OCI-LY7 (cell line): ENCODE measurements around the gene DTYMK. TPM values are rescaled to one million over a fixed set of nuclear protein-coding genes. Genes with fewer than 3 reads are reported as not detected.
A peak's percentile ranks its signal among the peaks of the same experiment; 100 is the strongest.

Experiments used
- Bru-seq: library from RNA; stranded (reverse); fragments of 400-500 nt; gene quantifications from one replicate; lab custom pipeline; 2021; lab: Mats Ljungman, UMichigan
- BruChase-seq, 2 experiments: library from RNA; stranded (reverse); fragments of 400-500 nt; gene quantifications; one replicate each; lab custom pipeline; 2021; lab: Mats Ljungman, UMichigan
- BruUV-seq: library from RNA; stranded (reverse); fragments of 400-500 nt; replicated peaks from 2 replicates; lab custom pipeline; 2021; lab: Mats Ljungman, UMichigan
- CTCF ChIA-PET: fragments of 300-600 bp; sonication (Branson Sonifier 250); formaldehyde crosslinking; loops from one replicate; lab custom pipeline; 2022; ENCODE audit warnings: antibody characterized with exemption; ENCODE audit not compliant: unreplicated experiment; lab: Charles Lee
- POLR2A ChIA-PET: fragments of 300-600 bp; sonication (Branson Sonifier 250); formaldehyde crosslinking; loops from one replicate; lab custom pipeline; 2022; ENCODE audit warnings: antibody characterized with exemption; lab: Charles Lee
- DNase-seq: peaks from one replicate; pipeline ENCODE4 v3.0.0-alpha.2; 2015; ENCODE audit warnings: low spot score
- H2AFZ ChIP-seq: fragments of 200-600 bp; sonication (generic), shearing (Covaris generic); 2 replicates; pipeline ENCODE4 v1.6.1; 2014; ENCODE audit warnings: mild to moderate bottlenecking, antibody characterized with exemption, low read length, moderate library complexity
- H3K27ac ChIP-seq: fragments of 200-600 bp; sonication (generic); 2 replicates; pipeline ENCODE4 v1.5.1; 2014; ENCODE audit warnings: mixed run types, low read depth, mild to moderate bottlenecking, moderate library complexity, low read length, inconsistent platforms; ENCODE audit not compliant: poor library complexity, severe bottlenecking
- H3K36me3 ChIP-seq: fragments of 200-600 bp; sonication (generic); 2 replicates; pipeline ENCODE4 v1.6.1; 2014; ENCODE audit warnings: mild to moderate bottlenecking, antibody characterized with exemption, low read length, moderate library complexity, mixed read lengths; ENCODE audit not compliant: insufficient read depth
- H3K4me1 ChIP-seq: fragments of 200-600 bp; sonication (generic); 2 replicates; pipeline ENCODE4 v1.5.1; 2014; ENCODE audit warnings: mild to moderate bottlenecking, low read length; ENCODE audit not compliant: insufficient read depth, poor library complexity, severe bottlenecking
- H3K4me2 ChIP-seq: fragments of 200-600 bp; sonication (generic); 2 replicates; pipeline ENCODE4 v1.6.1; 2014; ENCODE audit warnings: mild to moderate bottlenecking, low read length
- H3K4me3 ChIP-seq: fragments of 200-600 bp; sonication (generic); 2 replicates; pipeline ENCODE4 v1.5.1; 2014; ENCODE audit warnings: mild to moderate bottlenecking, low read depth, low read length; ENCODE audit not compliant: poor library complexity, severe bottlenecking
- H3K79me2 ChIP-seq: fragments of 200-600 bp; sonication (generic); 2 replicates; pipeline ENCODE4 v1.6.1; 2016; ENCODE audit warnings: low read depth, mild to moderate bottlenecking, low read length, moderate library complexity, mixed read lengths; ENCODE audit not compliant: insufficient read depth
- H3K9me2 ChIP-seq: fragments of 200-600 bp; sonication (generic); 2 replicates; pipeline ENCODE4 v1.6.1; 2016; ENCODE audit warnings: mild to moderate bottlenecking, low read length, mixed read lengths; ENCODE audit not compliant: insufficient read depth
- H3K9me3 ChIP-seq: fragments of 200-600 bp; sonication (generic); 2 replicates; pipeline ENCODE4 v1.6.1; 2014; ENCODE audit warnings: mild to moderate bottlenecking, mixed run types, low read length, mixed read lengths
- H4K20me1 ChIP-seq: fragments of 200-600 bp; sonication (generic); 2 replicates; pipeline ENCODE4 v1.6.1; 2014; ENCODE audit warnings: mild to moderate bottlenecking, antibody characterized with exemption, low read length, moderate library complexity, mixed read lengths; ENCODE audit not compliant: insufficient read depth
- EZH2phosphoT487 ChIP-seq: fragments of 200-600 bp; sonication (generic); IDR thresholded peaks from 2 replicates; pipeline ENCODE4 v1.6.1; 2018; ENCODE audit warnings: low read depth, borderline replicate concordance, mild to moderate bottlenecking, mixed run types, antibody characterized with exemption, low read length, moderate library complexity, mixed read lengths
- intact Hi-C: fragments of 100-400 bp; cut with micrococcal nuclease; formaldehyde crosslinking; loops from one replicate; pipeline ENCODE4 v1.10.0; 2022; ENCODE audit not compliant: unreplicated experiment
- long read RNA-seq: library from polyadenylated mRNA; stranded (forward); transcript quantifications from one replicate; pipeline ENCODE4 v2.0.0, GENCODE V29; 2022
- total RNA-seq, 2 experiments: library from RNA; depleted of rRNA in 1 of 2; stranded (reverse); fragments of >200 nt in 1 of 2; shearing (Covaris generic) in 1 of 2; gene quantifications; 2 replicates each; pipeline ENCODE4 v1.2.3, GENCODE V29; 2014 to 2022
- TF ChIP-seq, protein P1 (sequence below): fragments of 200-600 bp; sonication (generic); conservative IDR thresholded peaks from 2 replicates; pipeline ENCODE4 v1.5.1; 2014; ENCODE audit warnings: mild to moderate bottlenecking, antibody characterized with exemption, low read length, moderate library complexity, mixed read lengths

The DTYMK gene, protein sequence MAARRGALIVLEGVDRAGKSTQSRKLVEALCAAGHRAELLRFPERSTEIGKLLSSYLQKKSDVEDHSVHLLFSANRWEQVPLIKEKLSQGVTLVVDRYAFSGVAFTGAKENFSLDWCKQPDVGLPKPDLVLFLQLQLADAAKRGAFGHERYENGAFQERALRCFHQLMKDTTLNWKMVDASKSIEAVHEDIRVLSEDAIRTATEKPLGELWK
- total RNA-seq (2014; rRNA removed; shearing (Covaris generic)) = 104 and 118 TPM in 2 replicates
- total RNA-seq (2022) = 127 and 129 TPM in 2 replicates
- Bru-seq, nascent RNA = percentile 92 among the genes with signal in this experiment
- percentile 96 among the genes with signal in this experiment for BruChase-seq, experiment 1, labeled RNA remaining after a 6-hour chase
- percentile 96 among the genes with signal in this experiment for BruChase-seq, experiment 2, labeled RNA remaining after a 2-hour chase
- long read RNA-seq, transcript DTYMK-202 (4 exons, 1,089 nt) = minor isoform, 35 of 210 reads
- long read RNA-seq, transcript DTYMK-201 (5 exons, 1,232 nt) = major isoform, 132 of 210 reads
- long read RNA-seq, transcript DTYMK-206 (2 exons, 890 nt) = minor isoform, 5 of 210 reads
- long read RNA-seq, partial matches to known transcripts = 7 of 210 reads
- long read RNA-seq, other reads (novel, unspliced or antisense) = 31 of 210 reads

DNA sequence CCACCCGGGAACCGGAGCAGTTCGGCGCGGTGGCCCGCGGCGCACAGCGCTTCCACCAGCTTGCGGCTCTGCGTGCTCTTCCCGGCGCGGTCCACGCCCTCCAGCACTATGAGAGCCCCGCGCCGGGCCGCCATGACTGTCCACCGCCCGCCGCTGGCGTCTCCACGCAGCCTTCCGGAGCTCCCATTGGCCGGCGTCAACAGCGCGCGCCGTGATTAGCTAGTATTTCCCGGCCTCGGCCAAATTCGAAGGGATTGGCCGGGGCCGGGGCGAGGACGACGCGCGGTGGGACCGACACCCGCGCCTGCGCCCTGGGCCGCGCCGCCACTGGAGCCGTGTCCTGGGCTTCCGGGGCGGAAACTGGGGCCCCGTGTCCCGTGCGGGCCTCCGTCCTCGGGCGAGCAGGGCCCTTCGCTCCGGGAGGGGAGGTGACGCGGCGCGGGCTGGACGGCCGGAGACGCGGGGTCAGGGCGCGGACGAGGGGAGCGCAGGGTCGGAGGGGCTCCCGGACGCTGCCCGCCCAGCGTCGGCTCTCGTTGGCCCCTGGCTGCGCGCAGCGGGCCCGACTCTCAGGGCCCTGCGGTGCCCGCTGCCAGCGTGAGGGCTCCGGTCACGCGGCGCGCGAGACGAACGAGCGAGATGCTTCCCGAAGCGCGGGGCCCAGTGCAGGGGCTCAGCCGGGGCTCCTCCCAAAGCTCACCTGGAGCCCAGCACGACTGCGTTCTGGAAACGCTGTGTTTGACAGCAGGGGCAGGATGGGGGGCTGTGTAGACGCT is at the start of gene DTYMK:
DTYMK (minus strand) TSS at position 166 of the 776 bp plus-strand sequence; CDS start at position 134, 32 bp downstream.
- peaks cover 17% of the 10 kb centered on the region for H3K4me1 ChIP-seq
- intact Hi-C loops = loop anchor here (1.0 to 10.0 kb wide), 5 partner anchors 14 to 584 kb away; partner anchors contain the start of genes D2HGDH, FARP2 and MTERF4
- H3K27ac ChIP-seq = peak within 1 kb of the TSS; percentile 69
- CTCF ChIA-PET = no interaction called here
- DNase-seq = peak; percentile 96
- H2AFZ ChIP-seq = peak within 1 kb of the TSS; percentile 52; the same call in 1 of the 2 replicates
- TSS peak; percentile 73 for BruUV-seq
- no peak for TF ChIP-seq EZH2phosphoT487
- TF ChIP-seq, protein P1, sequence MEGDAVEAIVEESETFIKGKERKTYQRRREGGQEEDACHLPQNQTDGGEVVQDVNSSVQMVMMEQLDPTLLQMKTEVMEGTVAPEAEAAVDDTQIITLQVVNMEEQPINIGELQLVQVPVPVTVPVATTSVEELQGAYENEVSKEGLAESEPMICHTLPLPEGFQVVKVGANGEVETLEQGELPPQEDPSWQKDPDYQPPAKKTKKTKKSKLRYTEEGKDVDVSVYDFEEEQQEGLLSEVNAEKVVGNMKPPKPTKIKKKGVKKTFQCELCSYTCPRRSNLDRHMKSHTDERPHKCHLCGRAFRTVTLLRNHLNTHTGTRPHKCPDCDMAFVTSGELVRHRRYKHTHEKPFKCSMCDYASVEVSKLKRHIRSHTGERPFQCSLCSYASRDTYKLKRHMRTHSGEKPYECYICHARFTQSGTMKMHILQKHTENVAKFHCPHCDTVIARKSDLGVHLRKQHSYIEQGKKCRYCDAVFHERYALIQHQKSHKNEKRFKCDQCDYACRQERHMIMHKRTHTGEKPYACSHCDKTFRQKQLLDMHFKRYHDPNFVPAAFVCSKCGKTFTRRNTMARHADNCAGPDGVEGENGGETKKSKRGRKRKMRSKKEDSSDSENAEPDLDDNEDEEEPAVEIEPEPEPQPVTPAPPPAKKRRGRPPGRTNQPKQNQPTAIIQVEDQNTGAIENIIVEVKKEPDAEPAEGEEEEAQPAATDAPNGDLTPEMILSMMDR = no peak
- no peaks in the 10 kb centered on the region for H3K9me2 ChIP-seq
- no peaks in the 10 kb centered on the region for H4K20me1 ChIP-seq
- H3K4me2 ChIP-seq = peak within 1 kb of the TSS; percentile 92
- POLR2A ChIA-PET = interaction anchor here (0.6 to 4.1 kb wide), 11 partner anchors 9 to 627 kb away, joined by 3 to 46 read pairs (median 4); partner anchors contain the start of genes ATG4B, D2HGDH, HDLBP and ING5
- peak within 1 kb of the TSS; percentile 90 for H3K4me3 ChIP-seq
- H3K36me3 ChIP-seq = peaks cover 66% of the 10 kb centered on the region
- H3K9me3 ChIP-seq = no peaks in the 10 kb centered on the region
- H3K79me2 ChIP-seq = peaks cover 53% of the 10 kb centered on the region

DNA sequence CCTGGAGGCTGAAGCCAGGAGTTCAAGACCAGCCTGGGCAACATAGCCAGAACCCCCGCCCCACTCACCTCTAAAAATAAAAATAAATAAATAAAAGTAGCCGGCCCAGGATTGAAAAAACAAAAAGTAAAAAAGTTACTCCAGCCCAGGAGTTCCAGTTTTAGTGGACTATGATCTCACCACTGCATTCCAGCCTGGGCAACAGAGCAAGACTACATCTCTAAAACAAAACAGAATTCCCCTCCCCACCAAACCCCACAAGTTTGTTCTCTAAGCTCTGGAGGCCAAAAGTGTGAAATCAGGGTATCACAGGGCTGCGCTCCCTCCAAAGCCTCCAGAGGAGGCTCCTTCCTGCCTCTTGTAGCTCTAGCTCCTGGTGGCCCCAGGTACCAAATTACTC is 49.5 kb upstream of the DTYMK start:
- no peak for TF ChIP-seq EZH2phosphoT487
- TF ChIP-seq, protein P1 = no peak
- Histone ChIP-seq H3K9me2 (no peaks in the 10 kb centered on the region), H4K20me1 (no peaks in the 10 kb centered on the region), H3K36me3 (no peaks in the 10 kb centered on the region; the same call in 1 of the 2 replicates), H3K4me3 (no peak overlapping the region), H3K79me2 (no peaks in the 10 kb centered on the region), H3K4me1 (peaks cover 22% of the 10 kb centered on the region), H3K4me2 (peak overlapping the region; percentile 84), H2AFZ (no peak overlapping the region), H3K27ac (no peak overlapping the region), H3K9me3 (no peaks in the 10 kb centered on the region)
- DNase-seq = no peak
- ChIA-PET POLR2A (no interaction called here), CTCF (no interaction called here)
- intact Hi-C loops = no loop called here
- BruUV-seq = no TSS peak
